SH-SY5Y (cell line): Measurements from ENCODE around the gene TACC3.

Experiments
- GATA2 ChIP-seq: IDR thresholded peaks from 2 replicates; pipeline ENCODE4 v1.6.1; 2011; ENCODE audit warnings: mild to moderate bottlenecking, low read depth, low read length
- GATA3 ChIP-seq: IDR thresholded peaks from 2 replicates; pipeline ENCODE4 v1.6.1; 2011; ENCODE audit warnings: low read depth, mild to moderate bottlenecking, low read length, moderate library complexity

Gene TACC3

DNA sequence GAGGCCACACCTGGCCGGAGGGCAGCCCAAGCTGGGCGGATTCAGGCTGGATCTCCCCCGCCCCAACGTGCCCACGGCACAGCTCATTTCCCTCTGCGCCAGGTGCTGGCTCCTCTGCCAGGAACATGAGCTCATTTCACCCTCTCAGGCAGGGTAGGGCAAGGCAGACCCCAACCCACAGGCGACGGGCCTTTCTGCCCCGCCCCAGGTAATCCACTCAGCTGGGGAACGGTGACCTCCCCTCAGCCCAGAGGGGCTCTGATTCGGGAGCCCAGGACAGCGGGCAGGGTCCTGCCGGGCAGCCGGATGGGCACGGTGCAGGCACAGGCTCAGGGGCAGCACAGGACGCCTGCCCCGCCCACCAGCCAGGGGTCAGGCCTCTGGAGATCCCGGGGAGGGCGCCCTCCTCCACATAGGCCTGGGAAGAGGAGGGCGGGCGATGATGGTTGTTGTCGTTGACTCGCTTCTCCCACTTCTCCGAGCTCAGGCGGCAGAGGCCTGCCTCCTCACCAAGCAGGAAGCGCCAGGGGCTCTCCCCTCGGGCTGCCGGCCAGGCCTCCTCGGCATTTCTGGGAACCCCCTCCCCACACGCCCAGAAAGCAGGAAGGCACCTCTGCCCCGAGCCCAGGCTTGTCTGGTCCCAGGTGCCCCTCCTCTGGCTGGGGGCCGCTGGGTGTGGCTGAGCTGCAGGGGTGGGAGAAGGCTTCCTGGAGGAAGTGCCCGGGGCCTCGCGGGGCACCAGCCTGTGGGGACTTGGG, 31.1 kb downstream of the TACC3 start:
- TF ChIP-seq GATA2 (no peak), GATA3 (no peak)

DNA sequence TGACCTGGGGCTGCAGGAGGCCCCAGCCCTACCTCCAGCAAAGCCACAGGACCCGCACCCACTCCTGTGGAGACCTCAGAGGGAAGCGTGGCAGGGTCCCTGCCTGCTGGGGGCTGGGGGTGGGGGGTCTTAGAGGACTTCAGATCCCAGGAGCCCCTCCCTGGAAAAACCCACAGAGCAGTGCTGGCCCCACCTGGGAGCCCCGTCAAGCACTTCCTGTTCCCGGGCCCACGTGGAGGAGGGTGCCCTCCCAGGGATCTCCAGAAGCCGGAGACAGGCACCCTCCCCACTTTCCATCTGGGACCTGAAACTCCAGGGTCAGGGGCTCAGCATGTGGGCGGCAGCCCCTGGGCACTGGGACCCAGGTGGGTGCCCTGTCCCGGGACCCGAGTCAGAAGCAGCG, 32.0 kb downstream of the TACC3 start:
- TF ChIP-seq GATA3 (no peak), GATA2 (no peak)

DNA sequence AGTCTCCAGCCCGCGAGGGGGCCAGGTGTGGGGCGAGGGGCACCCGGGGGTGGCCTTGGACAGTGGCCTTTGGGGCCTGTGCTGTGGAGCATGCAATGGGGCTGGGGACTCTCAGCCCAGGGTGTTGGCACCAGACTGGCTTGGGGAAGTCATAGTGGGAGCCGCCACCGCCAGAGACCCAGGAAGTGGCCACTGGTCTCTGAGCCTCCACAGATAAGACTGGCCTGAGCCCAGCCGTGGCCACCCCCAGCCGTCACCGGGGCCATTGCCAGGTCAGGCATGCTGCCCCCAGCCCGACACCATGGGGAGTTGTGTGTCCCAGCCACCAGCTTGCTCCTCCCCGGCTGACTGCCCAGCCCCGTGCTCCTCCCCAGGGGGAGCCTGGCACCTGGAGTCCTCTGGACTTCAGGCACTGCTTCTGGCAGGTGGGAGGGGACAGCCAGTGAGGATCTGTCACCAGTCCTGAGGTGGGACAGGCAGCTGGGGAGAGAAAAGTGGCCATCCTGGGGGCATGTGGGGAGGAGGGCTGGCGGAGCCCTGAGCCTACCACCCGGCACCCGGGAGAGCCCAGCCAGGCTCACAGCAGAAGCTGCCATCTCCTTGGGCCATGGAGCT, 32.5 kb downstream of the TACC3 start:
- TF ChIP-seq GATA3 (no peak), GATA2 (no peak)

DNA sequence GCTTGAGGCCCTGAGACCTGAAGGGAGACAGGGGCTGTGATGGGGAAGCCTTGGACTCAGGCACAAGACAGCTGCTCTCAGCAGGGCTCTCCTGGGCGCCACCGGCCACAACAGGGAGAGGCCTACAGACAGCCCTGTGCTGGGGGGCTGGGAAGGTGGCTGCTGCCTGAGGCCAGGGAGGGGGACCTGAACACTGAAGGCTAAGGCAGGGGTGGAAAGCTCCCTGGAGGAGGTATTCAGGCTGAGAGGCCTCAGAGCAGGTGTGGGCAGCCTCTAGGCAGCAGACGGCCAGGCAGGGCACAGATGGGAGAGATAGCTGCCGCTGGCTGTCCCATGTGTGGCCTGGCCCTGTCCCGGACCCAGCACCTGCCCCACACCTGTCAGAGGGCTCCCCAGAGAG, 33.0 kb downstream of the TACC3 start:
- peak; percentile 84 for TF ChIP-seq GATA2
- TF ChIP-seq GATA3 = no peak

DNA sequence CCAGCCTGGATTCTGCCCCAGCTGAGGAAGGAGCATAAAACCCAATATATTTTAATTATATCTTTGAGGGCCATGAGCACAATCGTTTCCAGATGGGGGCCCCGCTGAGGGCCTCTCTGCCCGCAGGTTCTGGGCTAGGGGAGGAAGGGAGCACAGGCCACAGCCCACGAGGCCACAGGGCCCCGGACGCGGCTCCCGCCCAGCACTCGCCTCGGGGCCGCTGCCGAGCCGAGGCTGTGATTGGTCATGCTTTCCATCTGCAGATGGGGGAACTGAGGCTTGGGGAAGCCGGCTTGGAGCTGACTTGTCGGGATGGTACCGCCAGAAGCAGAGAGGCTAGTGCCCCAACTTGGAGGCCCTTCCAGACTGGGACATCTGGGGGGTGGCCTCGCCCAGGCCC, 34.0 kb downstream of the TACC3 start:
- TF ChIP-seq GATA3 (no peak), GATA2 (no peak)

DNA sequence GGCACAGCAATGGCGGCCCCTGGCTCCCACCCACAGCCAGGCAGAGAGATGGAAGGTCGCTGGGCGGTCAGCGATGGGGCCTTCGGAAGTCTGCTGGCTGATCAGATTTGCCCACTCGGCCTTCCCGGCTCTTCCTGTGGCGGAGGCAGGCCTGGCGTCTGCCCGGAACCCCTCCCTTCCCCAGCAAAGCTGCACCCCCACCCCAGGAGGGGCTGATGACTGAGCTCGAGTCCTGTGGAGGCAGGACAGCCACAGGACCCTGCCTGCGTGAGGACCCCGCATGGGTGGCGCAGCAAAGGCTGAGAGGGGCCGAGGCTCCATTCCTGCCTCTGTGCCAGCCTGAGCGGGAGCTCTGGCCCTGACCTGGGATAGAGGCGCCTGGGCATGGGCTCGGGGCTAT, 34.8 kb downstream of the TACC3 start:
- no peak for TF ChIP-seq GATA2
- no peak for TF ChIP-seq GATA3

DNA sequence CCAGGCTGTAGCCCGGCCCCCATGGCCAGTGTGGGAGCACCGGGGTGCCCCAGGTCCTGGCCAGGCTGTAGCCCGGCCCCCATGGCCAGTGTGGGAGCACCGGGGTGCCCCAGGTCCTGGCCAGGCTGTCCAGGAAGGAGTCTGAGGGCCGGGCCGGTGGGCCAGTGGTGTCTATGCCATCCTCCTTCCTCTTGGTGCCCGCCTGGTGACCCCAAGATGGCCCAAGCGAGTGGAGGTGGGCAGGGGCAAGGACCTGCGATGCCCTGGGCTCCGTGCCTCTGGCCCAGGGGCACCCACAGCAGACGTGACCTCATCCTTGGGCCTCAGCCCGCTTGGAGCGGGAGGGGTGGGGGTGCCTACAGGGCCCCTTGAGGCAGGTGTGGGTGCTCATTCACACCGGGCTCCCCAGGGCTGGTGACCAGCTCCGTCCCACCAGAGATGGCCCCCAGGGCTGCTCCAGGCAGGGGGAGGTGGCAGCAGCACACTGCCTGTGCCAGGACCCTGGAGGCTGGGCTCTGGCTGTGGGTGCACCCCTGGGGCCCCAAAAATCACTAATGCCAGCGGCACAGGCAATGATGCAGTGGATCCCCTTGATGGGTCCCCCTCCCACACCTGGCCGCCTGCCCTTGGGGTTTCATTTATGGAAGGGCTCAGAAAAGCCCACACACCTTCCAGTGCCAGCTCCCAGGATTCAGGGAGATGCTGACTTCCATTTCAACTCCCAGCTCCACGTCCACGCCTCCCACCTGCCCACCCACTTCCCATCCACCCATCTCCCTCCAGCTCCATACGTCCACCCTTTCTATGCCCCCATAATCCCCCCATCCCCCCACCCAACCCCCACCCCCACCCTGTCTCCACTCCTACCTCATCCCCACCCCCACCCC, 35.8 kb downstream of the TACC3 start:
- TF ChIP-seq GATA2 (no peak), GATA3 (no peak)

DNA sequence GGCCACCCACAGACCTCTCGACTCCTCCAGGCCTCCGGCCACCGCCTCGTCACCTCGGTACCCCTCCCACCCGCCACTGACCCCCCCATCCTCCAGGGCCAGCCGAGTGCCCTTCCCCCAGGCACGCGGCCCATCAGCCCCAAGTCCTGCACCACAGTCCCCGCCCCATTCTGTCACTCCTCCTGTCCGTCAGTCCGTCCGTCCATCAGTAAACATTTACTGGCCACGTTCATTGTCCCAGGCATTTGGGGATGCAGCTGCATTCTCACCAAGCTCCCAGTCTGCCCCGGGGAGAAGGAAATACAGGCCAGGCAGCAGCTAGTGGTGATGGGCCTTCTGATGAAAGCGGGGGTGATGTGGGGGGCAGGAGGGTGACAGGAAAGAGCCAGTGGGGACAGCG, 36.5 kb downstream of the TACC3 start:
- TF ChIP-seq GATA2 (no peak), GATA3 (no peak)

DNA sequence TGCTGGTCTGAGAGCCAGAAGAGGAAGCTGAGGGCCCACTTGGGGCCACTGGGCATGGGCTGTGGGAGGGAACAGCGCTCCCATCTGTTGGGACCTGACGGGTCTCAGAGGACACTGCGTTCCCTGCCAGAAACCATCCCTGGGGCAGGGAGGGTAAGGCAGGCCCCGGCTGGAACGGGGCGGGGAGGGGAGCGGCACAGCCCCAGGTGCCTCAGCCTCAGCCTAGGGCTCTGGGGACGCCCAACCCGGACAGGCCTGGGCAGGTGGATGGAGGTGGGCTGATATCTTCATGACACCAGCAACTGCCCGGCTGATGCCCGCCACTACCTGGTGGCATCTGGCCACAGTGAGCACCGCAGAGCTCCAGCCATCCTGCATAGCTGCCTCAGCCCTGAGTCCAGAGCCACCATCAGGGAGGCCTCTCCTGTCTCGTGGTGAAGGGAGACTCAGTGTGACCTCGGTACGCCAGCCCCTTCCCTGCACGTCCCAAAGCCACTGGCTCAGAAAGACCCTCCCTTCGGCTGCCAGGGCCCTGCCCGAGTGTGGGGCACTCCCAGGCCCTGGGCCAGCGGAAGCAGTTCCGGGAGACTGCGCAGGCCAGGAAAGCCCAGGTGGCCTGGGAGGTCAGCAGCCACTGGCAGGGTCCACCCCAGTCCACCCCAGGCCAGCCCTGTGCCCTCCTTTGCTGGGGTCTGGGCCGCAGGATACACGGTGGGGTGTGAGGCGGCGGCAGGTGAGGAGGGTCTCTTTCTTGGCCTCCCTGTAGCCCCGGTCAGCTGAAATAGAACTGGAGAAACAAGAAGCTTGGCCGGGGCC, 37.2 kb downstream of the TACC3 start:
- no peak for TF ChIP-seq GATA2
- no peak for TF ChIP-seq GATA3

DNA sequence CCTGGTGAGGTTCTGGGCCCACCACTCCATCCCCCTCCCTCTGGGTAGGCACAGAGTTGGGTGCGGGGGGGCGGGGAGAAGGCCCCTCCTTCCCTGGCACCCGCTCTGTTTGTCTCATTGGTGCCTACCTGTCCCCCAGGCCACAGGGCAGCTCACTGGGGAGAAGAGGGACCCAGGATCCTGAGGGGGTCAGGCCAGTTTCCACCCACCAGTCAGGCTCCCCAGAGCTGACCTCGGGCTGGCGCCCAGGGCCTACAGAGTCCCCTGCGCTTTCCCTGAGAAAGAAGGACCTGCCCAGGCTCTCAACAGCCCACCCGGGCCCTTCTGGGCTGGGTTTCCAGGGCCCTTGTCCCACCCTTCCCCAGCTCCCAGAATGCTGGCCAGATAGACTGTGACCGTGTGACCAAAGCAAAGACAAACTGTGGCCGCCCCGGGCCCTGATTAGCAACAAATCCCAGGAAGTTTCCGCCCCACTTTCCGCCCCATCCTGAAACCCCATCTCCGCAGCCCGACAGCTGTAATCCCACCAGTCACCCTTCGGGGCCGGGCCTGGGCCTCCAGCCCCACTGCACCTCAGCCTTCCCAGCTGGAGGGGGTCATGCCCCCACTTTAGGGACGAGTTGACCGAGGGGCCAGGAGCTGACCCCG, 38.0 kb downstream of the TACC3 start:
- TF ChIP-seq GATA3 (no peak), GATA2 (no peak)

DNA sequence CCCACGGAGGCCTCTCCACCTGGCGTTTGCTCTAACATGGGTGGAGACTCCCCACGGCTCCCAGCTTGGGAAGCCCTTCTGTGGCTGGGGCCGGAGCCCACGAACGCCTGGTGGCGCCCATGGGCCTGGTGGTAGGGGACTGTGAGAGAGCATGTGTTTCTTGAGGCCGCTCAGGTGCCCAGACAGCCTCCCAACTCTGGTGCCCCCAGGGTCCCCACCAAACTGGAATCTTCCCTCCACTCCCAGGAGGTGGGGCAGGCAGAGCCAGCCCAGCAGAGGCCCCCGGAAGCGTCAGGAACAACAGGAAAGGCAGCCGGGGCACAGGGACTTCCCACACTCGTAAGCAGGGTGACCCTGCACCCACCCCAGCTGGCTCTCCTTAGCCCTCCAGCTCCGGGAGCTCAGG, 38.5 kb downstream of the TACC3 start:
- TF ChIP-seq GATA3 (no peak), GATA2 (no peak)

DNA sequence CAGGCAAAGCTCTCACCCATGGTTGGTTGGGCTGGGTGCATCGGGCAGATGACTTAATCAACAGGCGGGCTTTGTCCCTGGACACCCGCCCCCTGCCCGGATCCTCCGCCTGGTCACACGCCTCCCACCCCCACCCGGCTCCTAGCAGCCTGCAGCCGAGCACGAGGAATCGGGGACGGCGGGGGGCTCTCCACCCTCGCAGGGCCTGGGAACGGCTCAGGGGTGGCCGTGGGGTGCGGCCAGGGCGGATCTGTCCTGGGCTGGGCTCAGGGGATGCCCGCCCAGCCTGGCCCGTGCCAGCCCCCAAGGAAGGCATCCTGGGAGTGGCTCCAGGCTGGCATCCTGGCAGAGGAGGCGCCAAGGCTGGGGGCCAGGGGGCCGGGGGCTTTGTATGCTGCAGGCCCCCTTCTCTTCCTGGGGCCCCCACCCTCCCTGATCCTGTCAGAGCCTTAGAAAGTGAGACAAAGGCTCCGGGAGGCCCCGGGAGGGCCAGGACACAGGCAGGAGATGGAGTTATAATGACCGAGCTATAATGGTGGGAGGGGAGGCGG, 39.3 kb downstream of the TACC3 start:
- TF ChIP-seq GATA3 (no peak), GATA2 (no peak)

DNA sequence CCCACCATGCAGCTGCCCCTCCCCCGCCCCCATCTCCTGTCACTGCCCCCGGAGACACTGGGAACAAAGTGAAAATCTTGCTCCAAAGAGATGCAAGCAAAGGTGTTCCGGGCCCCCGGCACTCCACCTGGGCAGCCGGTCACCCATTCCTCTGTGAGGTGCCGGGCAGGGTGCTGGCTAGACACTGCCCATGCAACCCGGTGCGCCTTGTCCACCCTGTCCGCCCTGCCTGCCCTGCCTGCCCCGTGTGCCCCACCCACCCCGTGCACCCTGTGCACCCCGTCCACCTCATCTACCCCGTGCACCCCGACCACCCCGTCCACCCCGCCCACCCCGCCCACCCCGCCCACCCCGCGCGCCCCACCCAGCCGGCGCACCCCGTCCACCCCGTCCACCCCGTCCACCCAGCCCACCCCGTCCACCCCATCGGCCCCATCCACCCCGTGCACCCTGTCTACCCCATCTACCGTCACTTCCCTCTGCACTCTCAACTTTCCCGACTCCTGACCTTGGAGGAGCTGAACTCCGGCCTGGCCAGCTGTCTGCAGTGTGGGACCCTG, 39.9 kb downstream of the TACC3 start:
- no peak for TF ChIP-seq GATA3
- TF ChIP-seq GATA2 = no peak
